ENCODE measurements around the gene MPHOSPH8.
"Not testable (repeated sequence)": the region's sequence is repeated elsewhere in the genome, so short reads cannot be mapped to it uniquely, and the experiment has no call there.

MPHOSPH8 gene

GRCh38 chr13:19607523-19608078 is 25.9 kb upstream of the MPHOSPH8 start:
- TF ChIP-seq CTCF (IDR thresholded peaks at IDR 0.05; ENCODE audit: unreplicated experiment in 3 of 3), result no peak
- H3K4me1 Mint-ChIP-seq, result no peaks in the 10 kb centered on the region
- peaks cover 24% of the 10 kb centered on the region for H3K9me3 Mint-ChIP-seq
- H3K27ac Mint-ChIP-seq, result no peak overlapping the region
- H3K36me3 Mint-ChIP-seq (ENCODE audit: low read depth), result peaks cover 9% of the 10 kb centered on the region
- peaks cover 11% of the 10 kb centered on the region for H3K27me3 Mint-ChIP-seq (ENCODE audit: low read depth)
- H3K4me3 Mint-ChIP-seq, result no peak overlapping the region

GRCh38 chr13:19618977-19619376 is 14.5 kb upstream of the MPHOSPH8 start:
- Mint-ChIP-seq H3K4me3 (no peak overlapping the region), H3K27ac (no peak overlapping the region), H3K9me3 (peaks cover 51% of the 10 kb centered on the region)

GRCh38 chr13:19622193-19622592 is 11.3 kb upstream of the MPHOSPH8 start:
- Mint-ChIP-seq H3K36me3 (ENCODE audit: low read depth) (peaks cover 15% of the 10 kb centered on the region), H3K4me1 (peaks cover 7% of the 10 kb centered on the region), H3K27ac (no peak overlapping the region), H3K27me3 (ENCODE audit: low read depth) (no peaks in the 10 kb centered on the region), H3K9me3 (peaks cover 28% of the 10 kb centered on the region), H3K4me3 (no peak overlapping the region)
- no peak for TF ChIP-seq CTCF (IDR thresholded peaks at IDR 0.05; ENCODE audit: unreplicated experiment in 3 of 3)

More at GRCh38 chr13:19618977-19619376, 14.5 kb upstream of the MPHOSPH8 start:
- peaks cover 15% of the 10 kb centered on the region for H3K36me3 Mint-ChIP-seq (ENCODE audit: low read depth)
- H3K27me3 Mint-ChIP-seq (ENCODE audit: low read depth), result no peaks in the 10 kb centered on the region
- peak in 1 of 3 experiments; percentile 21 for TF ChIP-seq CTCF (IDR thresholded peaks at IDR 0.05; ENCODE audit: unreplicated experiment in 3 of 3)
- H3K4me1 Mint-ChIP-seq, result peaks cover 4% of the 10 kb centered on the region

GRCh38 chr13:19624265-19624664 is 9.2 kb upstream of the MPHOSPH8 start:
- no peak for TF ChIP-seq CTCF (IDR thresholded peaks at IDR 0.05; ENCODE audit: unreplicated experiment in 3 of 3)
- H3K27ac Mint-ChIP-seq, result no peak overlapping the region
- no peak overlapping the region for H3K4me3 Mint-ChIP-seq
- H3K4me1 Mint-ChIP-seq, result peaks cover 16% of the 10 kb centered on the region
- peaks cover 5% of the 10 kb centered on the region for H3K36me3 Mint-ChIP-seq (ENCODE audit: low read depth)
- no peaks in the 10 kb centered on the region for H3K27me3 Mint-ChIP-seq (ENCODE audit: low read depth)
- H3K9me3 Mint-ChIP-seq, result peaks cover 14% of the 10 kb centered on the region

GRCh38 chr13:19632915-19633478 is 462 bp upstream of the MPHOSPH8 start:
- Mint-ChIP-seq H3K27ac (peak overlapping the region; percentile 92 to 98 (median 98)), H3K27me3 (ENCODE audit: low read depth) (no peaks in the 10 kb centered on the region), H3K4me3 (peak overlapping the region; percentile 99 to 100 (median 99)), H3K4me1 (peaks cover 18% of the 10 kb centered on the region), H3K9me3 (peaks cover 3% of the 10 kb centered on the region), H3K36me3 (ENCODE audit: low read depth) (peaks cover 13% of the 10 kb centered on the region)
- no peak for TF ChIP-seq CTCF (IDR thresholded peaks at IDR 0.05; ENCODE audit: unreplicated experiment in 3 of 3)

GRCh38 chr13:19634256-19634740 is 839 bp downstream of the MPHOSPH8 start:
- TF ChIP-seq CTCF (IDR thresholded peaks at IDR 0.05; ENCODE audit: unreplicated experiment in 3 of 3), result no peak
- Mint-ChIP-seq H3K27me3 (ENCODE audit: low read depth) (no peaks in the 10 kb centered on the region), H3K36me3 (ENCODE audit: low read depth) (peaks cover 16% of the 10 kb centered on the region), H3K27ac (peak overlapping the region; percentile 92 to 98 (median 98)), H3K9me3 (peaks cover 3% of the 10 kb centered on the region), H3K4me3 (peak overlapping the region; percentile 99 to 100 (median 99)), H3K4me1 (peaks cover 16% of the 10 kb centered on the region)

GRCh38 chr13:19635926-19636325 is 2.5 kb downstream of the MPHOSPH8 start:
- peak overlapping the region; percentile 76 to 83 (median 78) for H3K4me3 Mint-ChIP-seq
- H3K27me3 Mint-ChIP-seq (ENCODE audit: low read depth); H3K9me3 Mint-ChIP-seq: not testable (repeated sequence)
- peaks cover 16% of the 10 kb centered on the region for H3K4me1 Mint-ChIP-seq
- peaks cover 13% of the 10 kb centered on the region for H3K36me3 Mint-ChIP-seq (ENCODE audit: low read depth)
- peak overlapping the region in 1 of 3 experiments; percentile 75 for H3K27ac Mint-ChIP-seq

Data from nephron (organoid).